SK-N-SH treated with all-trans-retinoic acid at 6 μM for 48 hours (cell line): Measurements from ENCODE around the gene C16orf46.

Experiments used
- ATAC-seq: fragments of 200-7000 bp; cut with Tn5 transposase; 3 replicates; pipeline ENCODE4 v1.9.1; 2020; ENCODE audit warnings: mild to moderate bottlenecking, moderate library complexity
- ARNTL ChIP-seq: fragments of 450-650 bp; formaldehyde crosslinking; IDR thresholded peaks from 2 replicates; pipeline ENCODE4 v1.5.0; 2020; ENCODE audit warnings: low read depth, mild to moderate bottlenecking, moderate library complexity, borderline replicate concordance
- BACH2 ChIP-seq: fragments of 250-450 bp; sonication (Bioruptor Pico); IDR thresholded peaks from 2 replicates; pipeline ENCODE4 v1.9.0; 2021; ENCODE audit warnings: mild to moderate bottlenecking, borderline replicate concordance
- CREB5 ChIP-seq: fragments of 250-450 bp; sonication (Bioruptor Pico); IDR thresholded peaks from 2 replicates; pipeline ENCODE4 v1.5.1; 2020; ENCODE audit warnings: low read depth, mild to moderate bottlenecking, moderate library complexity
- CSDC2 ChIP-seq: fragments of 250-450 bp; sonication (Bioruptor Pico); IDR thresholded peaks from 2 replicates; pipeline ENCODE4 v1.5.0; 2020; ENCODE audit warnings: mild to moderate bottlenecking, moderate library complexity
- CSRNP3 ChIP-seq: fragments of 250-450 bp; sonication (Bioruptor Pico); IDR thresholded peaks from 2 replicates; pipeline ENCODE4 v1.5.1; 2021; ENCODE audit warnings: mild to moderate bottlenecking, moderate library complexity
- ESRRG ChIP-seq: fragments of 250-450 bp; sonication (Bioruptor Pico); IDR thresholded peaks from 2 replicates; pipeline ENCODE4 v1.6.1; 2021; ENCODE audit warnings: mild to moderate bottlenecking
- GLIS3 ChIP-seq: fragments of 250-450 bp; sonication (Bioruptor Pico); IDR thresholded peaks from 2 replicates; pipeline ENCODE4 v1.5.0; 2020; ENCODE audit warnings: mild to moderate bottlenecking, moderate library complexity
- ISL1 ChIP-seq: fragments of 250-450 bp; sonication (Bioruptor Pico); IDR thresholded peaks from 2 replicates; pipeline ENCODE4 v2.1.2; 2022; ENCODE audit warnings: mild to moderate bottlenecking, moderate library complexity
- OSR1 ChIP-seq: fragments of 250-450 bp; sonication (Bioruptor Pico); IDR thresholded peaks from 2 replicates; pipeline ENCODE4 v1.8.0; 2022; ENCODE audit warnings: moderate library complexity, mild to moderate bottlenecking, inconsistent platforms
- PATZ1 ChIP-seq: fragments of 250-450 bp; sonication (Bioruptor Pico); IDR thresholded peaks from 2 replicates; pipeline ENCODE4 v1.8.0; 2020; ENCODE audit warnings: mild to moderate bottlenecking, moderate library complexity, borderline replicate concordance
- POU6F1 ChIP-seq: fragments of 250-450 bp; sonication (Bioruptor Pico); IDR thresholded peaks from 2 replicates; pipeline ENCODE4 v1.8.0; 2021; ENCODE audit warnings: low read depth, mild to moderate bottlenecking, moderate library complexity, borderline replicate concordance
- PPARA ChIP-seq: fragments of 250-450 bp; sonication (Bioruptor Pico); IDR thresholded peaks from 2 replicates; pipeline ENCODE4 v1.5.0; 2020; ENCODE audit warnings: mild to moderate bottlenecking, borderline replicate concordance
- RARB ChIP-seq: fragments of 250-450 bp; sonication (Bioruptor Pico); IDR thresholded peaks from 2 replicates; pipeline ENCODE4 v1.8.0; 2021; ENCODE audit warnings: mild to moderate bottlenecking, moderate library complexity
- SNAI2 ChIP-seq: fragments of 250-450 bp; sonication (Bioruptor Pico); IDR thresholded peaks from 2 replicates; pipeline ENCODE4 v1.5.0; 2020; ENCODE audit warnings: mild to moderate bottlenecking, moderate library complexity
- TCF4 ChIP-seq: fragments of 250-450 bp; sonication (Bioruptor Pico); IDR thresholded peaks from 2 replicates; pipeline ENCODE4 v1.8.0; 2021; ENCODE audit warnings: mild to moderate bottlenecking, moderate library complexity, borderline replicate concordance
- TSHZ2 ChIP-seq: fragments of 250-450 bp; sonication (Bioruptor Pico); IDR thresholded peaks from 2 replicates; pipeline ENCODE4 v1.5.0; 2020; ENCODE audit warnings: mild to moderate bottlenecking, moderate library complexity
- ZC3H10 ChIP-seq: fragments of 250-450 bp; sonication (Bioruptor Pico); IDR thresholded peaks from 2 replicates; pipeline ENCODE4 v1.5.1; 2021; ENCODE audit warnings: mild to moderate bottlenecking, moderate library complexity
- ZFP3 ChIP-seq: fragments of 250-450 bp; sonication (Bioruptor Pico); IDR thresholded peaks from 2 replicates; pipeline ENCODE4 v1.5.0; 2020; ENCODE audit warnings: mild to moderate bottlenecking, moderate library complexity
- ZFP30 ChIP-seq: fragments of 450-650 bp; formaldehyde crosslinking; IDR thresholded peaks from 2 replicates; pipeline ENCODE4 v1.5.0; 2022; ENCODE audit warnings: mild to moderate bottlenecking, moderate library complexity
- ZNF565 ChIP-seq: fragments of 450-650 bp; formaldehyde crosslinking; conservative IDR thresholded peaks from 2 replicates; pipeline ENCODE4 v1.5.0; 2020; ENCODE audit warnings: low read depth, mild to moderate bottlenecking, moderate library complexity
- ZNF70 ChIP-seq: fragments of 450-650 bp; formaldehyde crosslinking; IDR thresholded peaks from 2 replicates; pipeline ENCODE4 v1.5.0; 2020; ENCODE audit warnings: mild to moderate bottlenecking, moderate library complexity
- ZNF8 ChIP-seq: fragments of 450-650 bp; formaldehyde crosslinking; IDR thresholded peaks from 2 replicates; pipeline ENCODE4 v1.5.0; 2020; ENCODE audit warnings: mild to moderate bottlenecking, moderate library complexity

The C16orf46 gene

GRCh38 chr16:81073560-81074330 is 3.3 kb downstream of the C16orf46 start:
- TF ChIP-seq PPARA (CRISPR knock-in tag): no peak
- no peak for TF ChIP-seq ISL1
- no peak for TF ChIP-seq POU6F1 (CRISPR knock-in tag)
- no peak for TF ChIP-seq RARB (CRISPR knock-in tag)
- TF ChIP-seq OSR1 (CRISPR knock-in tag): no peak
- TF ChIP-seq ZNF70 (CRISPR knock-in tag): no peak
- TF ChIP-seq PATZ1 (CRISPR knock-in tag): no peak
- no peak for TF ChIP-seq ZFP3
- no peak for TF ChIP-seq ZNF565 (CRISPR knock-in tag)
- no peak for TF ChIP-seq ESRRG (CRISPR knock-in tag)
- TF ChIP-seq CSRNP3 (CRISPR knock-in tag): no peak
- ATAC-seq: no peak

- ATAC-seq: no peak
- TF ChIP-seq ZFP3 (no peak), ISL1 (no peak), CREB5 (CRISPR knock-in tag) (no peak), TCF4 (CRISPR knock-in tag) (no peak), ARNTL (CRISPR knock-in tag) (no peak), CSDC2 (CRISPR knock-in tag) (no peak)
Observed at GRCh38 chr16:81071805-81072204, 5.2 kb downstream of the C16orf46 start.

- no peak for TF ChIP-seq ZFP30 (CRISPR knock-in tag)
- no peak for TF ChIP-seq POU6F1 (CRISPR knock-in tag)
- no peak for TF ChIP-seq SNAI2 (CRISPR knock-in tag)
- TF ChIP-seq ARNTL (CRISPR knock-in tag): no peak
- TF ChIP-seq ZNF8 (CRISPR knock-in tag): no peak
- TF ChIP-seq OSR1 (CRISPR knock-in tag): no peak
- TF ChIP-seq, all 23 proteins: peak for 0
- no peak for ATAC-seq
Observed at GRCh38 chr16:81070979-81071378, 6.1 kb downstream of the C16orf46 start.

GRCh38 chr16:81069063-81069462 is 8.0 kb downstream of the C16orf46 start:
- ATAC-seq: no peak
- TF ChIP-seq ZFP3 (no peak), ARNTL (CRISPR knock-in tag) (no peak), TSHZ2 (CRISPR knock-in tag) (no peak), RARB (CRISPR knock-in tag) (no peak), BACH2 (CRISPR knock-in tag) (no peak), POU6F1 (CRISPR knock-in tag) (no peak), OSR1 (CRISPR knock-in tag) (no peak), ZNF565 (CRISPR knock-in tag) (no peak), ZNF70 (CRISPR knock-in tag) (no peak), TCF4 (CRISPR knock-in tag) (no peak), ZC3H10 (CRISPR knock-in tag) (no peak), GLIS3 (no peak)
